ENCODE data around the gene ATG9A. TPM values are rescaled to one million over a fixed set of nuclear protein-coding genes. Genes with fewer than 3 reads are reported as not detected.

The ATG9A gene
- total and polyA plus RNA-seq, 9 of the 15 experiments (the other 6 are each of a cell fraction or from before 2014, with no cell fraction given) = 0.25 to 65.6 (median 23.4) TPM

DNA sequence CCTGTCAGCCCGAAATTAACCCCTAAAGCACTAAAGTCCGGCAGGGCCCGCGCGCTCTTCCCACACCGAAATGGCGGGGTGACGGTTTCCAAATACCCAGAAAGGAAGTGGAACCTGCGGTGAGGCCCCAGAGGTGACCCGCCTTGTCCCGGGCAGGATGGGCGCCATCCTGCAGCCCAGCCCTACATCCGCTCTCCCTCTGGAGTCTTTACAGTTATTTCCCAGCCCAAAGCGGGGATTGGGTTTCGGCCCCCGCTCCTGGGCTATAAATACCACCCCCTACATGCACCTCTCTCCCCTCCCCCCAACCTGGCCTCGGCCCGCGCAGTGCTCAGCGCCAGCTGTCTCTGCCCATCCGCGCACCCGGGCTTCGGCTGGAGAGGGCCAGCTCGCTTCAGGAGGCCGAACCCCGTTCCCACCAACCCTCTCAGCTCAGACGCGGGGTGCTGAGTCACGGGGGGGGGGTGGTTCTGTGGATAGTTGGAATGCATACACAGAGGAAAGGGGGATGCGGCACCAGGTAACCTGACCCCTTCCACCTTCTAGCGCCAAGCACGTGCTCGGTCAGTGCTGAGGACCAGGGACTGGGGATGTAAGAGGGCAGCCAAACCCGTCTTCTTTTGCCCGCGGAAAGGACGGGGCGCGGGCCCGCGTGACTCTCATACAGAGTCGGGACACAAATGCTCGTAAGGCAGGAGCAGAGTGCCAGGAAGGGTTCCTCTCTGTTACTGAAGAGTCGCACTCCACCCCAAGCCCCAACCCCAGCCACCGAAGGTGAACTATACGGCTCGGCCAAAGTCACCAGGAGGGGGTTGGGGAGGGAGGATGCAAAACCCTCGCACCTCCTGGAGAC lies 23.7 kb upstream of the ATG9A start, which contains the start of gene TUBA4B (continued):
- TF ChIP-seq, protein P1, sequence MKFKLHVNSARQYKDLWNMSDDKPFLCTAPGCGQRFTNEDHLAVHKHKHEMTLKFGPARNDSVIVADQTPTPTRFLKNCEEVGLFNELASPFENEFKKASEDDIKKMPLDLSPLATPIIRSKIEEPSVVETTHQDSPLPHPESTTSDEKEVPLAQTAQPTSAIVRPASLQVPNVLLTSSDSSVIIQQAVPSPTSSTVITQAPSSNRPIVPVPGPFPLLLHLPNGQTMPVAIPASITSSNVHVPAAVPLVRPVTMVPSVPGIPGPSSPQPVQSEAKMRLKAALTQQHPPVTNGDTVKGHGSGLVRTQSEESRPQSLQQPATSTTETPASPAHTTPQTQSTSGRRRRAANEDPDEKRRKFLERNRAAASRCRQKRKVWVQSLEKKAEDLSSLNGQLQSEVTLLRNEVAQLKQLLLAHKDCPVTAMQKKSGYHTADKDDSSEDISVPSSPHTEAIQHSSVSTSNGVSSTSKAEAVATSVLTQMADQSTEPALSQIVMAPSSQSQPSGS (CRISPR knock-in tag; IDR thresholded peaks at IDR 0.05) = no peak
- TF ChIP-seq FOXA3 (CRISPR knock-in tag; conservative IDR thresholded peaks at IDR 0.05 in 1 of 2, IDR thresholded peaks at IDR 0.05 in 1 of 2) (peak in 1 of 2 experiments; percentile 56; a peak in 1 of 4 replicates), TSC22D4 (tag; IDR thresholded peaks at IDR 0.05) (no peak), ZKSCAN3 (CRISPR knock-in tag; IDR thresholded peaks at IDR 0.05) (no peak), NUFIP1 (IDR thresholded peaks at IDR 0.05; ENCODE audit: partially characterized antibody) (no peak), RBM14 (IDR thresholded peaks at IDR 0.05; ENCODE audit: borderline replicate concordance, insufficient read depth, low read depth, low read length) (no peak), CCNT2 (IDR thresholded peaks at IDR 0.05; ENCODE audit: borderline replicate concordance, extremely low read depth, insufficient read length, low read depth, low read length) (no peak), SIRT6 (IDR thresholded peaks at IDR 0.05; ENCODE audit: low read depth, low read length) (no peak)
- TF ChIP-seq, protein P2, sequence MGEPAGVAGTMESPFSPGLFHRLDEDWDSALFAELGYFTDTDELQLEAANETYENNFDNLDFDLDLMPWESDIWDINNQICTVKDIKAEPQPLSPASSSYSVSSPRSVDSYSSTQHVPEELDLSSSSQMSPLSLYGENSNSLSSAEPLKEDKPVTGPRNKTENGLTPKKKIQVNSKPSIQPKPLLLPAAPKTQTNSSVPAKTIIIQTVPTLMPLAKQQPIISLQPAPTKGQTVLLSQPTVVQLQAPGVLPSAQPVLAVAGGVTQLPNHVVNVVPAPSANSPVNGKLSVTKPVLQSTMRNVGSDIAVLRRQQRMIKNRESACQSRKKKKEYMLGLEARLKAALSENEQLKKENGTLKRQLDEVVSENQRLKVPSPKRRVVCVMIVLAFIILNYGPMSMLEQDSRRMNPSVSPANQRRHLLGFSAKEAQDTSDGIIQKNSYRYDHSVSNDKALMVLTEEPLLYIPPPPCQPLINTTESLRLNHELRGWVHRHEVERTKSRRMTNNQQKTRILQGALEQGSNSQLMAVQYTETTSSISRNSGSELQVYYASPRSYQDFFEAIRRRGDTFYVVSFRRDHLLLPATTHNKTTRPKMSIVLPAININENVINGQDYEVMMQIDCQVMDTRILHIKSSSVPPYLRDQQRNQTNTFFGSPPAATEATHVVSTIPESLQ (CRISPR knock-in tag; IDR thresholded peaks at IDR 0.05) = no peak
- TF ChIP-seq, protein P3, sequence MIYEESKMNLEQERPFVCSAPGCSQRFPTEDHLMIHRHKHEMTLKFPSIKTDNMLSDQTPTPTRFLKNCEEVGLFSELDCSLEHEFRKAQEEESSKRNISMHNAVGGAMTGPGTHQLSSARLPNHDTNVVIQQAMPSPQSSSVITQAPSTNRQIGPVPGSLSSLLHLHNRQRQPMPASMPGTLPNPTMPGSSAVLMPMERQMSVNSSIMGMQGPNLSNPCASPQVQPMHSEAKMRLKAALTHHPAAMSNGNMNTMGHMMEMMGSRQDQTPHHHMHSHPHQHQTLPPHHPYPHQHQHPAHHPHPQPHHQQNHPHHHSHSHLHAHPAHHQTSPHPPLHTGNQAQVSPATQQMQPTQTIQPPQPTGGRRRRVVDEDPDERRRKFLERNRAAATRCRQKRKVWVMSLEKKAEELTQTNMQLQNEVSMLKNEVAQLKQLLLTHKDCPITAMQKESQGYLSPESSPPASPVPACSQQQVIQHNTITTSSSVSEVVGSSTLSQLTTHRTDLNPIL (CRISPR knock-in tag; IDR thresholded peaks at IDR 0.05) = no peak
